Erythroblast (primary cell): ENCODE results near the gene PHLDA2.

ENCODE experiments used
- GATA1 ChIP-seq: IDR thresholded peaks from 2 replicates; pipeline ENCODE4 v1.6.1; 2011; ENCODE audit warnings: low read depth, mild to moderate bottlenecking, control low read depth, low read length, moderate library complexity
- POLR2A ChIP-seq: IDR thresholded peaks from 2 replicates; pipeline ENCODE4 v1.6.1; 2011; ENCODE audit warnings: mild to moderate bottlenecking, low read length

- TF ChIP-seq POLR2A = no peak
- no peak for TF ChIP-seq GATA1
These were observed 35.6 kb upstream of the PHLDA2 start for GRCh38 chr11:2964782-2965181.
